Measurements from ENCODE around the gene PKNOX1.
"Not testable (repeated sequence)": the region's sequence is repeated elsewhere in the genome, so short reads cannot be mapped to it uniquely, and the experiment has no call there.

PKNOX1 gene

DNA sequence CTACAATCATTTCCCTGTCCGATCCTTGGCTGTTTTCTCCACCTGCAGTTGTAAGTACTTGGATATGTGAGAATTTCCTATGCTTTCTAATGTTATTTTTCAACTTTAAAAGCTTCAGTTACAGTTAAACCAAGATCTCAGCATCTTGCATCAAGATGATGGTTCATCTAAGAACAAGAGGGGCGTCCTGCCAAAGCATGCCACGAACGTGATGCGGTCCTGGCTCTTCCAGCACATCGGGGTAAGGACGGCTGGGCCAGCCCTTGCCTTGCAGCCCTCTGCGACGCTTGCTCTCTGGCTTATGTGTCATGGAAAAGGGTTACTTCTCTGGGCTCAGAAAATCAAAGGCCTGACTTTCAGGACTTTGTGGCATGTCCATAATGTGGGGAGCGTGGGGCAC, 46.8 kb downstream of the PKNOX1 start:
- DNase-seq = no peak

DNA sequence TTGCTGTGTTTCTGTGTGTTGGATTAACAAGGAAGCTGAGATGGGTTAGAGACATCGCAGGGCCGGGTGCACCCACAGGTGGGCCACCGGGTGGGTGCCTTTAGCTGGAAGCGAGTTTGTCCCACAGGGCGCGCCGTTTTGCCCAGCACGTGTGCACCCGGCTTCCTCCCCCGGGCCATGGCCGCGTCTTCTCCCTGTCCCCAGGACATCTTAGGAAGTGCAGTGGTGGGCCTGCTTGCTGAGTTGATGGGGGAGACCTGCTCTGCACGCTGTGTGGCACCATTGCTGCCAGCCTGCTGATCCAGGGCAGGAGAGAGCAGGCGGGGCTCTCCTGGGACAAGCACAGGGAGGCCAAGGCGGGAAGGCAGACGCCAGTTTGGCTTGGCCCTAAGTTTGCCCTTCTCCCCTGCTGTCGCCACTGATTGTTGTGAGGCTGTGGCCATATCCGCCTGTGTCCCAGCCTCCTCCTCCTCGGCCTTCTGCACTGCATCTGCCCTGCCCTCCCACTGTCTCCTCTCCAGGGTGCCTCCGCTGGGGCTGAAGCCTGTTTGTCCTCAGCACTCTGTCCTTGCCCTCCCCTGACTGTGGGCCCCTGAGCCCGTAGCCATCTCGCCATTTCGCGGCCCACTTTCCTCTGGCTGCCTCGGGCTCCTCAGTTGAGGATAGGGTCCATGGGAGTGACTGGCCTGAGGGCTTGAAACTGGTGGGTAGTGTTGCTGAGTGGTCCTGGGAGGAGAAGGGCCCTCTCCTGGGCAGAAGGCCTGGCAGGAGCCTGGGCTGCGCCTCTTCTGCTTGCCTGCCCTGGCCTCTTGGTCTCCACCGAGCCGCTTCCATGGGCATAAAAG, 47.6 kb downstream of the PKNOX1 start:
- DNase-seq = no peak

DNA sequence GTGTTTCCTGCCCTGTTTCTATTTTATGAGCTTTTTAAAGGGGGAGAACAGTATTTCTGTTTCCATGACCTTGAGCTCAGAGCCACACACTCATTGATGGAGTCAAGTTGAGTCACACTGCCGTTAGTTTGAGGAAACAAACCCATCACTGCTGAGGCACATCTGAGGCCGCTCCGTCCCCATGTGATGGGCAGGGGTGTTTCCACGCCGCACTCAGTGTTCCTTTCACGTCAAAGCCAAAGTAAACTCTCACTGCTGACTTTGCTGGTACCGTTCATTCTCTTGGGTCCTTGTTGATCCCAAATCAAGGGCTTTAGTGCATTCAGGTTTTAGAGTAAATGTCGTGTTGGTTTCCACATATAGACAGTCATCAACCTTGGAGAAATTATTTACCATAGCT, 48.8 kb downstream of the PKNOX1 start:
- no peak for DNase-seq

DNA sequence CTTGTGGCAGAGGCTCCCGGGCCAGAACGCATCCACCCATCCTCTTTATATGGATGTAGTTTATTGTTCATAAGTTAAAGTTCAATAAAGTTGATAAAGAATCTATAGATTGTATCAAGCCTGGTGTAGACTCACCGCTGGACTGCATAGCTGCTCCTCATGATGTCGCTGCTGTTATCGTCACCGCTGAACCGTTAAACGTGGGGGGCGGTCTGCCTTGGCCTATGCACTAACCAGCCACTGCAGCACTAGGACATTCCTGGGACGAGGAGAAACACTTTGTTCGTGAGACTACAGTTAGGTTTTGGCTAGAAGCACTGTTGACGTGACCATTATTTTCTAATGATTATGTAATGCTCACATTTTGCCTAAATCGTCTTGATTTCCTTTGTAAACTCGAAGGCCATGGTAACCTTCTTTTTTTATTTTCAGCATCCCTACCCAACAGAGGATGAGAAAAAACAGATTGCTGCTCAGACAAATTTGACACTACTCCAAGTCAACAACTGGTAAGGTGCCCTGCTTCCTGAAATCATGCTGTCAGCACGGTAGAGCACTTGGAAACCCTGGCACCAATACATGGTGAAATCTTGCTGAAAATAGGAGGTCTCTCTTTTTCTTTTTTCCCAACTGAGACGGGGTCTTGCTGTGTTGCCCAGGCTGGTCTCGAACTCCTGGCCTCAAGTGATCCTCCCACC, 50.2 kb downstream of the PKNOX1 start:
- no peak for DNase-seq

DNA sequence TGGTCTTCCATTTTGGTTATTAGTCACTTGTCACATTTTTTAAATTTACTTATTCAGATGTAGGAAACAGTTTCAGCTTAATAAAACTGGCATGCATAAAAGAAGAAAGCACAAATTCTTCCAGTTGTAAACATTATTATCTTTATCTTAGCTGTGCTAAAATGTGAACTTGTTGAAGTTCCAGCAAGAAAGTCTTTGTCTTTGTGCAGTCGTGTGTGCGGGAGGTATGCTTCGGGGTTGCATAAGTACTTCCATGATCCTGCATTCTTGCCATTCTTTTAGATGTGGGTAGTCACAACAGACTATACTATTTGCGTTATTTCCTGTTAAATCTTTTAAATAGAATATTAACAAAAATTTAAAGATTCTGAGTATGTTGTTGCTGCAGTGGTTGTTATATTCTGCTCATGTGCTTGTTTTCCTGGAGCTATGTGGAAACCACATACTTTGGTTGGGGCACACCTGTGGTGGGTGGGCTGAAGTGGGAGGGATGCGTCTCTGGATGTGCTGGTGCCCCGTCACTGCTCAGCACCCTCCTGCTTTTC, 51.3 kb downstream of the PKNOX1 start:
- DNase-seq = no peak

DNA sequence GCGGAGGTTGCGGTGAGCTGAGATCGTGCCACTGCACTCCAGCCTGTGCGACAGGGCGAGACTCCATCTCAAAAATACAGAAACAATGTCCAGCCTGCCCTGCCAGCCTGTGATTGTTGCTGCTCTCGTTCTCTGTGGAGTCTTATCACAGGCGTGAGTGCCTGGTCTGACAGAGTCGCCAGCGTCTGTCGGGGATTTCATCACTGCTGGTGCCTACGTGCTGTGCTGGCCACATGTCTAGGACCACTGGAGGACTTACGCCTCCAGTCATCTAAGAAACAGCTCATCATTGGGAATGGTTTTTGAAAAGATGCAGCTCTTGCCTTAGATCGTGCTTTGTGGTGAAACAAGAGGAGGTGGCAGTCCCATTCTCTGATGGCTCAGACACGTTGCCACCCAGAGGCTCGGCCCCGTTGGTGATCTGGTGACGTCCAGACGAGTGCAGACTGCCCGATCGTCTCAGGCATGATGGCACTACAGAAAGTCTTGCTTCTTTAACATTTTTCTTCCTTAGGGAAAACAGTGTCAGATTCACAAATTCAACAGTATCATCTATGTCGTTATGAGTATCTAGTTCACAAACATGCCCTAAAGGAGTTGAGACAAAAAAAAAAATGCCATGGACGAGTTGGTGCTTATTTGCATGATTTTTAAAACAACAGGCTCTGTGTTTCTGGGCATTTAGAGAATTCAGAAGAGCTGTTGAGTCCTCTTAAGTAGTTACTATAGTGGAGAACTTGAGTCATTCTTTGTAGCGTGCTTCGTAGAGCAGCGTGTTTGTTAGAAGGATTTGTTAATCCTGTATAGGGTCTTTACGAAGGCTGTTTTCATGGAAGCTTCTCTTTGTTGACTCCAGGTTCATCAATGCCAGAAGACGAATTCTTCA, 53.7 kb downstream of the PKNOX1 start:
- DNase-seq = no peak

DNA sequence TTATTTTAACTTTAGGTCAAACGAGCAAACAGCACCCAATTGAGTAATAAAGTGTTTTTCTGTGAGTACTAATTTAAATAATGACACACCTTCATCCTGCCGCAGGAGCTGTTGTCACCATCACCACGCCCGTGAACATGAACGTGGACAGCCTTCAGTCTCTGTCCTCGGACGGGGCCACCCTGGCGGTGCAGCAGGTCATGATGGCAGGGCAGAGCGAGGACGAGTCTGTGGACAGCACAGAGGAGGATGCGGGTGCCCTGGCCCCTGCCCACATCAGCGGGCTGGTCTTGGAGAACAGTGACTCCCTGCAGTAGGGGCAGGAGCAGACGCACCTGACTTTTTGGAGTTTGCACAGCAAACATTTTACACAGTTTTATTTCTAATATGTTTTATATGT, 55.4 kb downstream of the PKNOX1 start:
- DNase-seq = no peak

DNA sequence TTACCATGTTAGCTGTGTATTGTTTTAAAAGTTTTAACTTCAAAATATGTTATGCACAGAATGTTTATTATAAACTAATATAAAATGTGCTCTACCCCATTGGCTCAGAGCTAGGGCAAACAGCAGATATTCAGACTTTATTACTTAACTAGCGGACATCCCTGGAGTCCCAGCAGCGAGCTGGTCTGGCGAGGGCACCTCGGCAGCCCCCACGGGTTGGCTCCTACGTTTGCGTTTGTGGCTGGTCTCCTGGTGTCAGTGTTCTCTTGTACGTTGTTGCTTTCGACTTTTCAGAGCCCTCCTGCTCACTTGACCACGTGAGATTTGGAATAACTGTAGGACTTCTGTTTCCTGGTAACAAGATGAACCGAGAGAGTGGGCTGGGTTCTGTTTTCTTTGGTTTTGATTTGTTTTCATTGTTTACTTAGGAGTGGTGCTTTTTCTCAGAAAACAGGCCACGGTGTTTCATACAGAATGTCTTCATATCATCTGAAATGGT, 56.8 kb downstream of the PKNOX1 start:
- no peak for DNase-seq

DNA sequence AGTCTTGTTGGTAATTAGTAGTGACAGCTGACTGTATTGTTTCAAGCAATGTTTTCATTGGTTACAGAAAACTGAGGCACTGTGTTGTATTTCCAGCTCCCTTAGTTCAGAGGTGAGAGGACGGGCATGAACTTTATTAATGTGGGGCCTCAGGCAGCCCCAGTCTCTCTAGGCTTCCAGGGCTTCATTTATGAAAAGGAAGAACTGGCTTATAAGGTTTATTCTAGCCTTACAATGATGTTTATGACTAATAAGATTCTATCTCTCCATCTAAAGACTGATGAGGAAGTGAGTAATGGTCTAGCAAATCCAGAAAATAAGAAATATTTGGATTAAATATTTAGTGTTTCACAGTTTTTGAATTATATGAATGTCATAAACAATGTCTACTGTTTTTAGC, 59.7 kb downstream of the PKNOX1 start:
- DNase-seq = no peak

DNA sequence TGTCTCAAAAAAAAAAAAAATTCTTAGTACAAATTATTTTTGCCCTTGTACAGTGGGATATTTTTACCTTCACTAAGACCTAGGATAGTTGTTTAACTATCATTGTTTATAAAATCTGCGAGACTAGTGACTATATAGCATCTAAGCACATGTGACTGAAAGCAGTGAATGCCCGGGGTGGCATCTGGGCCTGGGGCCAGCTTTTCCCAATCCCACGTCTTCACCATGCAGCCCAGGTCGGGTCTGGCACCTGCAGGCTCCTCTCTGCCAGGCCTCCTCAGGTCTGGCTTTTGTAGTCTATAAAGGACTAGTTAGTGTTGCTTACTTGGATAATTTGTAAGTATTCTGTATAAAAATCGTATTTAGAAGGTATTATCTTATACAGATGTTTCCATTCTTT, 60.5 kb downstream of the PKNOX1 start:
- DNase-seq = no peak

DNA sequence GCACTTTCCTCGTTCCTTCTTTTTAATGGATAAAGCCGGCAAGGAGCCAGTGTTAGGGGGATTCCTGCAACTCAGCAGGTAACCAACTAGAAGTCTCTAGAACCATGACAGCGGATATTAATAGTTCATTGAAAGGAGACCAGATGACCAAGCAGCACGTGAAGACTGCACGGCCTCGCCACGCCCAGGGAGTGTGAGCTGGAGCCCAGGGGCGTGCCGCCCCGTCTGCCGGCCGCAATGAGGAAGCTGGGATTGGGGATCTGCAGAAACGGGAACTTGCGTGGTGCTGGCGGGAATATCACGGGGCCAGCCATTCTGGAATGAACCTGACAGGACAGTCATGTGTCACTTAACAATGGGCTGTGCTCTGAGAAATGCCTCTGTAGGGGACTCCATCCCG, 62.5 kb downstream of the PKNOX1 start:
- DNase-seq = not testable (repeated sequence)

DNA sequence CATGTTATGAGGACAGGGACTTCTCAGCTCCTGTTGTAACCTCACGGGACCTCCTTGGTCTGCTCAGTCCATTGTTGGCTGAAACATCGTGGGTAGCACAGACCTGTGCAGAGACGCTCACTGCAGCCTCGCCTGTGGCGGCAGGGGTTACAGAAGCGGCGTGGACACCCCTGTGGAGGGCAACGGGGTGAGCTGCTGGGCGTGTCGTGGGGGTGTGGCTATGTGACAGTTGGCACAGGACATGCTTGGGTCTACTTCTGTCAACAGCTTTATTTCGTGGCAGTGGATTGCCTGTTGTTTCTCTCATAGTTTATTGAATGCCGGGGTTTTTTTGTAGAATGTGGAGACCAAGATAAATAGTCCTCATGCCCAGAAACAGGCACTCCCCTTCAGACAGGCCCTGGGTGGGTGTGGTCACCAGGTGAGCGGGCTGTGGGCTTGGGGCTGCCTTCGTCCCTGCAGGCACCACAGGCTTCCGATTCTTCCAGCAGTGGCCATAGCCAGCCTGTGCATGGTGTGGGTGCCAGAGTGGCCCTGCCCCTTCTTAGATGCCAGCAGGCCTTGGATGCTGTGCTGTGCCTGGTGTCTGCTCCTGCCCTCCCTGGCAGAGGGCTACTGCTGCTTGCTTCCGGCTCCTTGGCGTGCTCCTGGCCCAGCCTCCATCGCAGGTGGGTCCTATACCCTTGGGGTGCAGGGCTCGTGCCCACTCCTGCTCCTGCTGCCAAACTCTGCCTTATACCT, 63.7 kb downstream of the PKNOX1 start:
- not testable (repeated sequence) for DNase-seq

DNA sequence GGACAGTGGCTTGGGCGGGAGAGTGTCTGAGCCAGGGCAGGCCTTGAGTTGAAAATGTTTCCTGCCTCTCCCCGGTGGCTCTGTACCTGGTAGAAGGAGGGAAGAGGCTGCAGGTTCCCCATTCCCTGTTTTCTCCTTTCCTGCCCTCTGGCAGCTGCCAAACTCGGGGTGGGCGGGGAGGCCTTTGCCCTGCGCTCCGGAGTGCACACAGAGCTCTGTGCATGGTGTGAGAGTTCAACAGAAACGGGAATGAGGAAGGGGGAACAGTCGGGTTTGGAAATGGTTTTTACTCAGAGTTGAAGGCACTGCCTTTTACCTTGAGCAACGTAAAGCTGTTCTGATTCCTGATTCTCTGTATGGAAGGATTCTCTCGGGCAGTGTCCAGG, 64.3 kb downstream of the PKNOX1 start:
- not testable (repeated sequence) for DNase-seq

DNA sequence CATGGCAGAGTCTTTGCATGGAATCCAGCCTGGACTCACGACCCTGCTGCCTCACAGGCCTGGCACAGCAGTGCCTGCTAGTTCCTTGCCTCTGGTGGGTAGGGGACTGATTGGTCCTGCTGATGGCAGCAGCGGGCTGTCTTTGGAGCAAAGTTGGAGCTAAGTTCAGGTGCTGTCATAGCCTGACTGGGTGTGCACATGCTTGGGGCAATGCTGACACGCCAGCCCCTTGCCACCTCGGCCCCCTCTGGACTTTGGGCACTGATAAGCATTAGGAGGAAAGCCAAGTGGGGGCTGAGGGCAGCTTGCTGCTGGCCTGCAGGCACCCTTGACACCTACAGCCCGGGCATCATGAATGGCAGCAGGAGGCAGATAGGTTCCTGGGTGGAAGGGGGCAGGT, 67.8 kb downstream of the PKNOX1 start:
- DNase-seq = not testable (repeated sequence)

DNA sequence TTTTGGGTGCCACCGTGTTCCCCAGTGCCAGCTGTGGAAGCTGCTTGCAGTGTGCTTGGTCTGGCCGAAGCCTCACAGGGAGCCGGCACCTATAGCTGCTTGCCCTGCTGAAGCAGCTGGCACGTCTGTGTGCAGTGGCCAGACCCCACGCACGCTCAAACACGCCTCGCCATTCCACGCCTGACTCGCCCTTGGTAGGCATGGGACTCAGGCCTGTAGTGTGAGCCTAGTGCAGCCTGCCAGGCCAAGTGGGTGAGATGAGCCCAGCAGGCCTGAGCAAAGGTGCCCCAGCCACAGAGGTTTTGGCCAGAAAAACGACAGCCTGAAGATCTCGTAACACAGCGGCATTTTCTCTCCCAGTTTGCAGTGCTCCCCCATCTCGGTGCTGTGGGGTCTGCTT, 68.9 kb downstream of the PKNOX1 start:
- DNase-seq = not testable (repeated sequence)

DNA sequence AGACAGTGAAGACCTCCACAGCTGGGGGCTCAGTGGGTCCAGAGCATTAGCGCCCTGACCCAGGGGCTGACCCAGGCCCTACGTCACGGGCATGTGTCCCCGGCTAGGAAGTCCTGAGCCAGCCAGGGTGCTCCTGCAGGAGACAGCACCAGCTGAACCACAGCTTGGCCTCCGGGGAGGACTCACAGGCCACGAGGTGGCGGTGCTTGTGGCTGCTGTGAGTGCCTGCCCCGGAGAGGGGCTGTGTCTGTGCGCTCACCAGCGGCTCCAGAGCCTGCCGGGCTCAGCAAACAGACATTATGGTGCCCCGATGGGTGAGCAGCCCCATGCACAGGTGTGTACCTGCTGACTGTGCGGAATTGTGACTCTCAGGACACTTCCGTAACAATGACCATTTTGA, 70.2 kb downstream of the PKNOX1 start:
- not testable (repeated sequence) for DNase-seq

DNA sequence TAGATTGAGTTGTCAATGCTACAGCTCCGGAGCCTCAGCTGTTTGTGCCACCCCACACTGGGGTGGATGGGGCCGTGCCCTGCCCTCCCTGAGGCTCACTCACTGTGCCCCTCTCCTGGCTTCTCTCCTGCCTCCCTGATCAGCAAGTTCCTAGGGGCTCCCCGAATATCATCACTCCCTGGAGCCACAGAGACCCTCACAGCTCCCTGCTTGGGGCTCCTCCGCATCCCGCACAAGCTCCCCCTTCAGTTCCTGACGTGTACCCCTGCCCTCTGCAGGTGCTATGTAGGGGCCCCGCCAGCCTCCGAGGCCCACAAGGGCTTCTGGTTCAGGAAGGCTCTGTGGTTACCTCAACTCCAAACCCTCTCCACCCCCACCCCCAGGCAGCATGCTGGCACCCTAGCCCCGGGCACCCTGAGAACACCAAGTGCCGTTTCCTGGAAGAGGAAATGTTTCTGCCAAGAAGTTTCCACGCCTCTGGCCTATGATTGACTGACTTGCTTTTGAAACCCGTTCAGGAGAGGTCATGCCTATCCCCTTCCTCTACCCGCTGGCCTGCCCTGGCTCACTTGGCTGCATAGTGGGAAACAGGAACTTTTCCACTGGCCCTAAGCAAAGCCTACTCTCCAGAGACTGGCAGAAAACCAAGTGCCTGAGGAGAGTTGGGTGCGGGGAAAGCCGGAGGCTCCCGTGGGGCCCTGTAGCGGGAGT, 71.0 kb downstream of the PKNOX1 start:
- DNase-seq = not testable (repeated sequence)

DNA sequence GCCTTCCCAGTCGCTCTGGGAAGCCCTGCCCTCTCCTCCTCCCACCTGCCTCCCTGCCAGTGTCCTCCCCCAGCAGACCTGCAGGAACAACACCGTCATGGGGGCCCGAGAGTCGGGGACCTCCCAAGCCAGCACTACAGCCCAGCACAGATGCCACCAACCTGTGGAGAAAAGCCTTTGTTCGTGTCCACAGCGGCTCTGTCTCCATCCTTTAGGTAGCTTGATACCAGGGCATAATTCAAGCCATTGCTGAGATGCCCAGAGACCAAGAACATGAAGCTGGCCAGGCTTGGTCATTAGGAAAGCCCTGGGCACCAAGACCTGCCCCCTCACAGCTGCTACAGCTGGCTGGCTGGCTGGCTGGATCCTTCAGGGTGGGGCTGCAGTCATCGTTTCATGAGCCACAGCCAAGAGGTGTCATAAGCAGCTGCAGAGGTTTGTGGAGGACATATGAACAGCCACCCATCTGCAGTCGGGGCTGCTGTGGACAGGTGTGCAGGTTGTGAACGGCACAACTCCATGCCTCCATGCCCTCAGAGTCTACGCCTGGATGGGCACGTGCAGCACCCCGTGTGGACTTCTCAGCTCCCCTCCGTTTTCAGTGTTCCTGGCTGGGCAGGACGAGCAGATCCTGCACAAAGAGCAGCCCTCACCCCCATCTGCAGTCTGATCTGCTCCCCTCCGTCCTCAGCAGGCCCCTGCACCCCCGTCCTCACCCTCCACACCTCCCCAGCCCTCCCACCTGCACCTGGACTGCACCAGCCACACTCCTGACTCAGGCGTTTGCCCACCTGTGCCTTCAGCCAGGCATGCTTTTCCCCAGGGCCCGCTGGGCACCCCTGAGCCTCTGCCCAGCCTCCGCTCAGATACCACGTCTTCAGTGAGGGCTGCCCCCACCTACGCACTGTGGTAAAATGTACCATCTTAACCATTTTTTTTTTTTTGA, 71.8 kb downstream of the PKNOX1 start:
- not testable (repeated sequence) for DNase-seq

DNA sequence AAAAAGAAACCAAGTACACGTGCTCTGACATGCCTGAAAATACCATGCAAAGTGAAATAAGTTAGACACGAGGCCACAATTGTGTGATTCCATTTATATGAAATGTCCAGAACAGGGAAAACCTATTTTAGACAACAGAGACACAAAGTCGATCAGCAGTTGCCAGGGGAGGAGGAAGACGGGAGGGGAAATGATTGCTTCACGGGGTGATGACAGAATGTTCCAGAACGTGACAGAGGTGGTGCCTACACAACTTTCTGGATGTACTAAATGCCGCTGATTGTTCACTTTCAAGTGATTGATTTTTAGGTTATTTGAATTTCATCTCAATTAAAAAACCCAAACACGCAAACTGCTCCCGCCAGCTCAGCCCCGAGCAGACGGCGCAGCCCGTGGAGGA, 78.8 kb downstream of the PKNOX1 start:
- DNase-seq = not testable (repeated sequence)

DNA sequence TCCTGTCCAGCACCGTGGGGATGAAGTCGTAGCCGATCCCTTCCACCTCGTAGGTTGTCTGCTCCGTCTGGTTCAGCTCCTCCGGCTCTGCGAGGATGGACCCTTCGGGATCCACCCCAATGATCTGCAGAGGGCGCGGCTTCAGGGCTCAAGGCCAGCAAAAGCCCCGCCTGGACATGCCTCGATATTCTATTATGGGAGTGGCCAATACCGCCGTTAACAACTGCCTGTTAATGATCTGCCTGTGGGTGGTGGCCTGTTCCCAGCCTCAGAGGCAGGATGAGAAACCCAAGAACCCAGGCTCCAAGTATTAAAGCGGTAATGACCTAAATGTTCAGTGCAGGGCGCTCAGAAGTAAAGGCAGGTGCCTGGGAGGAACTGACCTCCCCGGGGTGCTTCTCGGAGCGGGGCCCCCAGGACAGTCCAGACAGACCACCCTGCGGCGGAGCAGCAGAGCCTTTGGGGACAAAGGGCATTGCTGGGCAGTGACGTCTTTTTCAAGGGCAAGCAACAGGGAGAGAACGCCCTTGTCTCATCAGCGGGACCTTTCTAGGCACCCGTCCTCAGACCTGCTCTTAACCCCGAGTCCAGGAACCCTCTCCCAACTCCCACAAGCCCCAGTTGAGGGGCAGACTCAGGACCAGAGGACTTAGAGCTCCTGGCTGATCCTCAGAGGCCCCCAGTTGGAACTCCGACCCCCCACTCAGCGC, 88.7 kb downstream of the PKNOX1 start:
- DNase-seq = not testable (repeated sequence)

All from hematopoietic multipotent progenitor cell treated with erythropoietin and hydrocortisone succinate and interleukin-3 and kit ligand, for 4 days (in vitro differentiated cells).